GM18519 (cell line): Measurements from ENCODE around the gene TMEM151B.
"Not testable (repeated sequence)": the region's sequence is repeated elsewhere in the genome, so short reads cannot be mapped to it uniquely, and the experiment has no call there.

ENCODE experiments used
- ATAC-seq: cut with Tn5 transposase; IDR thresholded peaks from one replicate; pipeline ENCODE4 v1.9.1; 2021; ENCODE audit warnings: mild to moderate bottlenecking, moderate library complexity; ENCODE audit not compliant: unreplicated experiment, low FRiP score

The TMEM151B gene

DNA sequence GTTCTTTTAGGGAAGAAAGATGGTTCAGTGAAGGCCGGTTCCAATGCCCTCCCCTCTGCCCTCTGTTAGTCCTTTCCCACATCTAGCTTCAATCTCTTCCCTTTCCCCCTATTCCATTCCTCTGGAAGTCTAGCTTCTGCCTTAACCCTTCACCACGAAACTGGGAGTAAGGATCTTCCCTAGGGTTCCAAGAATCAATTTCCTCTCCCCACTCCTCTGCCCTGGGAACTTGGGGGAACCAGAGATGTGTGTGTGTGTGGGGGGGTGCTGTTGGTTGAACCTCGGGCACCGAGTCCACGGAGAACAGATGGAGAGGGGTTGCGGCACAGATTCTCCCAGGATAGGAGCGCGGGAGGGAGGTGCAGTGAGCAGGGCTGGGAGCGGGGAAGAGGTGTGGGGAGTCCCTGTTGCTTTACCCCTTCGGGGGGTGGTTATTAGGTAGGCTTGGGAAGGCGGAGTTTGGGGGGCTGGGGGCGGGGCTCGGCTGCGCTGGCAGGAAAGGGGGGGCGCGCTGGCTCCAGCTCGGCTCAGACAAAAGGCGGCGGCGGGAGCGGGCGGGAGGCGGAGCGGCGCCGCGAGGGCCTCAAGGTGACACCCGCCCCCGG is at the start of gene TMEM151B:
Gene TMEM151B, plus strand, starts transcription at position 530 of the 605 bp plus-strand sequence. CDS start 293 bp downstream, outside the sequence.
- ATAC-seq: no peak

DNA sequence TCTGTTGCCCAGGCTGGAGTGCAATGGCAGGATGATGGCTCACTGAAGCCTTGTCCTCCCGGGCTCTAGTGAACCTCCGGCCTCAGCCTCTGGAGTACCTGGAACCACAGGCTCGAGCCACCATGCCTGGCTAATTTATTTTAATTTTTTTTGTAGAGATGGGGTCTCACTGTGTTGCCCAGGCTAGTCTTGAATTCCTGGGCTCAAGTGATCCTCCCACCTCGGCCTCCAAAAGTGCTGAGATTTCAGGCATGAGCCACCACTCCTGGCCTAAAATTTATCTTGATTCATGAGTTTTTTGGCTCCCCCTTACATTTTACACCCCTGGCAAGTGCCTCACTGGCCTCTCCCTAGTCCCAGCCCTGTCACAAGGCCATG is 49.3 kb upstream of the TMEM151B start:
- no peak for ATAC-seq

DNA sequence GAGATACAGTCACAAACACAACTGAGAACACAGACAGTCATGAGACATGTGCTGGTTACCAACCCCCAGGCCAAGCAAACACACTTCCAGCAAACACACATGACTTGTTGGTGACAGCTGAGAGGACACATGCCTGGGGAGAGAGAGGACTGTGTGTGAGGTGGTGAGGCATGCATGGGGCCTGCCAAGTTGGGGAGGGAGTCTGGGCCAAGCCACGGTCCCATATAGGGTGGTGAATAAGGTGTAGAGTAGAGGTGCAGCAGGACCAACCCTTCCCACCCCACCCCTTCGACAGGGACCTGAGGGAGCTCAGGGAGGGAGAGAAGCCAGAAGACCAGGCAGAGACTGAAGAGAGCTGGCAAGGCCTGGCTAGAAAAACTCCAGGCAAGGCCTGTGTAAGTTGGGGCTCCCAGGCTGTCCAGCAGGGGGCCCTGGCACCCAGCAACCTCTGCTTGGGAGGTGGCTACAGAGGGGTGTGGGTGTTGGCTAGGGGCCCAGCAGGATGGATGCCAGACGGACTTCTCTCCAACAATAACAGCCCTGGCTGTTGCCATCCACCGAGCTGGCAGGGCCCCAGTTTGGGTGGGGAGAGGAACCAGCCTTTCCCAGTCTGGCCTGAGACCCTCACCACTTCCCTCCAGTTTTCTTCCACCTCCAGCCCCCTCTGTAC is 48.8 kb upstream of the TMEM151B start:
- ATAC-seq: no peak

DNA sequence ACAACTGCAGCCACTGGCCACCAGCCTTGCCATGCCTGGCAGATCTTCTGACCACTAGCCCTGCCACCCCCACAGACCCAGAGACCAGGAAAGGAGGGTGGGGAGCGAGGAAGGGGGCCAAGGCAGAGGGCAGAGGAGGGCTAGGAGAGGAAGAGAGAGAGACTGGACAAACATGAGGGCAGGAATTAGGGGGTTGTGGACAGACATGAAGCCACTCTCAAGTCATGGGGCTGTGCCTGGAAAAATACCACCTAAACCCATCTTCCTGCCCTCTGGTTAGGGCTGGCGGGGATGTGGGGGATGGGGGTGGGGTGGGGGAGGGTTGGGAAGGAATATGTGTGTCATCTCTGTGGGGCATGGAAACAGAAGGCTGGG is 48.3 kb upstream of the TMEM151B start:
- no peak for ATAC-seq

DNA sequence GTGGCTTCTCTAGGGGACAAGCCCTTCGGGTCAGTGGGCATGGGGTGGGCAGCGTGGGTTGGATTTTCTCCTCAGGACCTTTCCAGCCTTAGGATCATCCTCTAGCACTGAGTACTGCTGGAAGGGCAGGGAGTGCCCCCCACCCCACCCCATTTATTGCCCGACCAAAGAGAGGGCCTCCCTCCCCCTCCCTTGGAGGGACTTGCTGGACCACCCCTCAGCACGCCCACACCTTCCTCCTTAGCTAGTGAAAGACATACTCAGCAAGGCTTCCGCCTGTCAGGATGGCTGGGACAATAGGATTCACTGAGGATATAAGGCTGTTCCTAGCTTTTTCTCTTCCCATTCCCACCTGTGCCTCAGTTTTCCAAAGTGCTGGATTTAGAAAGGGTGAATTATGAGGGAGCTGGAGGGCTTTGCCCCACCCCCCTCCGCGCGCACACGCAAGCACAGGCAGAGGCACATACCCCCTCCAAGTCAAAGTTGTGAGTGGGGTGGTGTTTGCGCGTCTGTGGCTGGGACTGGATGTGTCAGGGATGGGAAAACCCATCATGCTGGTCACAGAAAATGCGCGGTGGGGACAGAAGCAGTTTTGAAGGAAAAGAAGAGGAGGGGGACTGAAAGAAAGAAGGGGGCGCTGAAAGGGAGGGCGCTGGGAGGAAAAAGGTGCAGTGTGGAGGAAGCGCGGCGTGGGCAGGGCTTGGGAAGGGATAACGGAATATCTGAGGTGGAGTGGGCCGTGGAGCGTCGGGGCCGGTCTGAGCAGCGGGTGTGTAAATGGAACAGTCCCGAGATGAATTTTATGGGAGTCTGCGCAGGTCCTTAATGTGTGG is 47.5 kb upstream of the TMEM151B start:
- ATAC-seq: no peak

- ATAC-seq: no peak
These were observed 46.8 kb upstream of the TMEM151B start, which contains the start of gene SLC29A1 for GRCh38 chr6:44223319-44224028. Gene SLC29A1, plus strand, starts transcription at chr6:44223595. Its CDS starts 3,719 bp downstream, at chr6:44227314.

GRCh38 chr6:44224029-44224964 is 46.0 kb upstream of the TMEM151B start:
- ATAC-seq: no peak

DNA sequence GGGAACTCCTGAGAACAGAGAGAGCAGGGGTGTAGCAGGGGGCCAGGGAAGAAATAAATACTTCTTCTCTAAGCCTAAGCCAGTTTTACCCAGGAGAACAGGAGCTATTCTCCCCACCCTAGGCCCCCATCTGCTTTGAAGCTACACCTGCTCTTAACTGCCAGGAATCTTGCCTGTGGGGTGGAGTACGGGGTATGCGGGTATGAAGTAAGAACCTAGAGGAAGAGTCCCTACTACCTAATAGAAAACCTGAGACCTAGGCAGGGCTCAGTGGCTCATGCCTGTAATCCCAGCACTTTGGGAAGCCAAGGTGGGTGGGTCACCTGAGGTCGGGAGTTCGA is 45.3 kb upstream of the TMEM151B start:
- no peak for ATAC-seq

GRCh38 chr6:44225579-44226325 is 44.5 kb upstream of the TMEM151B start:
- ATAC-seq: no peak

DNA sequence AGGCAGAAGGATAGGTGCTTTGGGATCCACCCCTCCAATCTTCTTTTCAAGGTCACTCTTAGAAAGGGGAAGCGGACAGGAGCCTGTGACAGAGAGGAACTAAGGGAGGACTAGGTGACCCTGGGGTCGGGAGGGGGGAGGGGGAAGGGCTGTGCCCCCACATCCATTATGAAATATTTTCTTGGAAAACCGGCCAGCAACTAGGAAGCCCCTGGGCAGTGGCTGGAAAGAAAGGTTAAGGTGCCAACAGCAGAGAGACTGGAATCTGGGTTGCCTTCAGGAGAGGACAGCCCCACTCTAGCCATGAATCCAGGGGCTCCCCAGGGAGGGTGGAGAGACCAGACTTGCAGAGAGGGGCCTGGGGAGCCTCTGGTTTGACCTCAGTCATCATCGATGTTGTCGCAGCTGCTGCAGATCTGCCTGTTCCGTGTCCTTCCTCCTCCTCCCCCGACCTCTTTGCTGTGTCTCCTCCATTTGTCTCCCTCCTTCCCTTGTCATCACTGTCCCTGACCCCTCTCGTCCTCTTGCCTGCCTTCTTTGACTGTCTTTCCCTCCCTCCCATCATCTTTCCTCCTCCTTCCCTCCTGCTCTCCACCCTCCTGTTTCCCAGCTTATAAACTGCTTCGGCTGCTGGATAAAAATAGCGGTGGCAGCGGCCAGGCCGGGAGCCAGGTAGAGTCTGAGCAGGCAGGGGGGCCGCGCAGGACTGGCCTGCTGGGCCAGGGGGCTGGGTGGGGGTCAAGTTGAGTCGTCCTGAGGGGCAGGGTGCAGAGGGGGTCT is 43.7 kb upstream of the TMEM151B start:
- ATAC-seq: no peak

GRCh38 chr6:44227148-44227793 is 43.0 kb upstream of the TMEM151B start:
- ATAC-seq: no peak

DNA sequence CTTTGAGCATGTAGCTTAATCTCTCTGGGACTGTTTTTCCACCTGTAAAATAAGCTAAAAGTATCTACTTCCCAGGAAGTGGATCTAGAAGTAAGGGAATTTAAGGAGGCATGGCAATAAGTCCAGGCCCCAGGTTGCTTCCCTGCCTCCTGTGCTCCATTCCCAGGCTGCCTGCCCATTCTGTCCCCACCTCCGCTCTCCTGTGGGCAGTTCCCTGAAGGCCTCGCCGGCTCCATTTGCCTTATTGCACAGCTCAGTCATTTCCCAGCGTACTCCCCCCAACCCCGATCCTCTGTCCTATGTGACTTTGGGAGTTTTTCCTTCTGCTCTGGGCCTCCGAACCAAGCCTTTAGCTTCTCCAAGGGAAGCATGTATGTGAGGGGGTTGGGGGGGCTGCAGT is 42.2 kb upstream of the TMEM151B start:
- no peak for ATAC-seq

GRCh38 chr6:44228433-44228832 is 41.8 kb upstream of the TMEM151B start:
- no peak for ATAC-seq

GRCh38 chr6:44228836-44229235 is 41.4 kb upstream of the TMEM151B start:
- ATAC-seq: no peak

GRCh38 chr6:44229376-44230033 is 40.7 kb upstream of the TMEM151B start:
- no peak for ATAC-seq

- ATAC-seq: no peak
These were observed 40.1 kb upstream of the TMEM151B start for GRCh38 chr6:44230034-44230675.

DNA sequence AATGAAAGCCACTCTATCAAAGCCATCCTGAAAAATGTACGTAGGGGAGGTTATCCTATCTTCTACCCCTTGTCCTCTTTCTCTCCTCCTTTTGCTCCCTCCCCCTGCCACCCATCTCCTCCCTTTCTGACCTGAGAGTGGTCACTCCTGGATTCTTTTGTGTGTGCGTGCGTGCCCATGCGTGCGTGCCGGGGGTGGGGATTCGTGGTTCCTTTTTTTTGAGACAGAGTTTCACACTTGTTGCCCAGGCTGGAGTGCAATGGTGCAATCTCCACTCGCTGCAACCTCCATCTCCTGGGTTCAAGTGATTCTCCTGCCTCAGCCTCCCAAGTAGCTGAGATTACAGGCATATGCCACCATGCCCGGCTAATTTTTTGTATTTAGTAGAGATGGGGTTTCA is 38.8 kb upstream of the TMEM151B start:
- ATAC-seq: not testable (repeated sequence)
